PC-9 (cell line): ENCODE measurements around the gene DPY30. TPM values are rescaled to one million over a fixed set of nuclear protein-coding genes. Genes with fewer than 3 reads are reported as not detected.

ENCODE experiments used
- BruUV-seq: library from RNA; stranded (reverse); fragments of 400-500 nt; replicated peaks from 2 replicates; lab custom pipeline; 2021; lab: Mats Ljungman, UMichigan
- CTCF ChIA-PET: fragments of 300-600 bp; sonication (Branson Sonifier 250); formaldehyde crosslinking; loops from one replicate; lab custom pipeline; 2022; ENCODE audit warnings: antibody characterized with exemption; lab: Charles Lee
- POLR2A ChIA-PET: fragments of 300-600 bp; sonication (Branson Sonifier 250); formaldehyde crosslinking; loops from one replicate; lab custom pipeline; 2022; ENCODE audit warnings: antibody characterized with exemption; ENCODE audit not compliant: unreplicated experiment; lab: Charles Lee
- DNase-seq, 2 experiments: peaks; one replicate each; pipeline versions ENCODE4 v3.0.0 to v3.0.0-alpha.2; 2015 to 2022; ENCODE audit warnings: mixed read lengths in 1 of 2
- H2AFZ ChIP-seq: fragments of 200-600 bp; sonication (generic); 2 replicates; pipeline ENCODE4 v1.8.1; 2017; ENCODE audit warnings: antibody characterized with exemption
- H3F3A ChIP-seq: fragments of 200-600 bp; sonication (generic); 2 replicates; pipeline ENCODE4 v1.8.1; 2017; ENCODE audit warnings: antibody characterized with exemption, mild to moderate bottlenecking, low read depth; ENCODE audit not compliant: insufficient read depth
- H3K27ac ChIP-seq: fragments of 200-600 bp; sonication (generic); 2 replicates; pipeline ENCODE4 v1.6.1; 2016; ENCODE audit warnings: mixed run types
- H3K27me3 ChIP-seq: fragments of 200-600 bp; sonication (generic); 2 replicates; pipeline ENCODE4 v1.6.1; 2016; ENCODE audit warnings: low read depth, mixed run types; ENCODE audit not compliant: insufficient read depth
- H3K36me3 ChIP-seq: fragments of 200-600 bp; sonication (generic); 2 replicates; pipeline ENCODE4 v1.6.1; 2016; ENCODE audit warnings: low read depth, mixed run types
- H3K4me1 ChIP-seq: fragments of 200-600 bp; sonication (generic); replicated peaks from 2 replicates; pipeline ENCODE4 v1.6.1; 2016; ENCODE audit warnings: mixed run types; ENCODE audit not compliant: insufficient read depth
- H3K4me2 ChIP-seq: fragments of 200-600 bp; sonication (generic); 2 replicates; pipeline ENCODE4 v1.6.1; 2017; ENCODE audit warnings: mixed run types
- H3K4me3 ChIP-seq: fragments of 200-600 bp; sonication (generic); 2 replicates; pipeline ENCODE4 v1.6.1; 2016; ENCODE audit warnings: mixed run types
- H3K79me2 ChIP-seq: fragments of 200-600 bp; sonication (generic); 2 replicates; pipeline ENCODE4 v1.6.1; 2017; ENCODE audit warnings: low read depth, mixed run types
- H3K9me2 ChIP-seq: fragments of 200-600 bp; sonication (generic); 2 replicates; pipeline ENCODE4 v1.8.1; 2017; ENCODE audit warnings: mild to moderate bottlenecking; ENCODE audit not compliant: insufficient read depth
- H3K9me3 ChIP-seq: fragments of 200-600 bp; sonication (generic); 2 replicates; pipeline ENCODE4 v1.8.1; 2016; ENCODE audit warnings: low read depth; ENCODE audit not compliant: insufficient read depth
- H4K20me1 ChIP-seq: fragments of 200-600 bp; sonication (generic); 2 replicates; pipeline ENCODE4 v1.8.1; 2017; ENCODE audit not compliant: insufficient read depth
- CTCF ChIP-seq: fragments of 200-600 bp; sonication (generic); conservative IDR thresholded peaks from 2 replicates; pipeline ENCODE4 v1.6.1; 2017; ENCODE audit warnings: mixed run types, antibody characterized with exemption, mild to moderate bottlenecking, moderate library complexity
- EZH2 ChIP-seq: fragments of 200-600 bp; sonication (generic); IDR thresholded peaks from 2 replicates; pipeline ENCODE4 v1.8.0; 2017; ENCODE audit warnings: antibody characterized with exemption, low read depth
- intact Hi-C: fragments of 100-400 bp; cut with micrococcal nuclease; formaldehyde crosslinking; loops from one replicate; pipeline ENCODE4 v1.10.0; 2022; ENCODE audit not compliant: unreplicated experiment
- total RNA-seq: library from RNA; stranded (reverse); gene quantifications from 2 replicates; pipeline ENCODE4 v1.2.3, GENCODE V29; 2021

The DPY30 gene
- total RNA-seq, 1 experiment from 2014 or later: 109 TPM

- Histone ChIP-seq H3K4me2 (no peak overlapping the region), H3K27me3 (no peaks in the 10 kb centered on the region), H3K9me2 (no peaks in the 10 kb centered on the region), H3K4me3 (no peak overlapping the region), H3K9me3 (no peaks in the 10 kb centered on the region), H3K27ac (no peak overlapping the region), H4K20me1 (peaks cover 14% of the 10 kb centered on the region; the same call in 1 of the 2 replicates), H2AFZ (no peak overlapping the region), H3F3A (0 out of 2 replicates have a peak, but pooled peaks cover 7% of the 10 kb centered on the region), H3K36me3 (no peaks in the 10 kb centered on the region; the same call in 1 of the 2 replicates), H3K4me1 (peaks cover 7% of the 10 kb centered on the region), H3K79me2 (peaks cover 95% of the 10 kb centered on the region)
- intact Hi-C loops: no loop called here
- no peak for TF ChIP-seq EZH2
- no peak for TF ChIP-seq CTCF
- no peak for DNase-seq
- no TSS peak for BruUV-seq
- POLR2A ChIA-PET: interaction anchor here (0.7 kb wide), 1 partner anchor 103 kb away, joined by 3 read pairs; no protein-coding TSS in a partner anchor
- CTCF ChIA-PET: interaction anchor here (0.6 kb wide), 2 partner anchors 106 to 1582 kb away, joined by 3 to 6 read pairs; no protein-coding TSS in a partner anchor
Measured at GRCh38 chr2:31989946-31990345, 49.7 kb downstream of the DPY30 start.

DNA sequence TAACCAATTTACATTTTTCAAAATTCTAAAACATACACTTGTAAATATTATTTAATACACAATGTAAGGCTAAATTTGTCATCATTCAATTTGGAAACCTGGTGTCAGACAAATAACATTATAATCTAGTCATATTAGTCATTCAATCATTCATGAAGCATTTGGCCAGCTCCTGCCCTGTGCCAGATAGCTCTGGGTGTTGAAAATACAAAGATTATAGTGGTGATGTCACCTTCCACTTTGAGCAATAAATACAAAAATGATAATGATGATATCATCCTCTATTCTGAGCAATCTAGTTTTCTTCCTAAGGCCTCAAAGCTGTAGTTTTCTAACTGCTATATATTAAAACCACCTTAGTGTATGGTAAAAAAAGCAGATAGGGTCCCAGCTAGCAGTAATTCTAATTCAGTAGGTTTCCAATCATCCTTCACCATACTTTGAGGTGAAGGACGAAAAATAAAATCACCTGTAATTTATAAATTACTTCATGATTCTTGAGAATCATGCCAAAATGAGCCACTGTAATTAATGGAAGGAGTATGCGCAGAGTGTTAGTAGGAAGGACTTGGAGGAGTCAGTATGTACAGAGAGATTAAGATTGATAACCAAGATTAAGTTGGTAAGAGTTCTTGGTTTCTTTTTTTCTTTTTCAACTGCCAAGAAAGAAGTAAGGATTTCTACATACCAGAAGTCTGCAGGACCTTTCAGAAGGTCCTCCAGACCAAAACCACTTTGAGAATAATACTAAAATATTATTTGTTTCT, 52.0 kb downstream of the DPY30 start:
- ChIA-PET CTCF (no interaction called here), POLR2A (no interaction called here)
- Histone ChIP-seq H3K9me3 (no peaks in the 10 kb centered on the region), H3K36me3 (no peaks in the 10 kb centered on the region; the same call in none of the 2 replicates), H3K27ac (no peak overlapping the region), H3F3A (no peaks in the 10 kb centered on the region), H4K20me1 (peaks cover 11% of the 10 kb centered on the region; the same call in 1 of the 2 replicates), H3K9me2 (no peaks in the 10 kb centered on the region), H3K4me2 (no peak overlapping the region), H3K27me3 (no peaks in the 10 kb centered on the region), H3K4me1 (peaks cover 7% of the 10 kb centered on the region), H3K4me3 (no peak overlapping the region), H2AFZ (no peak overlapping the region), H3K79me2 (peaks cover 97% of the 10 kb centered on the region)
- no peak for DNase-seq
- TF ChIP-seq CTCF (no peak), EZH2 (no peak)
- BruUV-seq: no TSS peak
- intact Hi-C loops: no loop called here

DNA sequence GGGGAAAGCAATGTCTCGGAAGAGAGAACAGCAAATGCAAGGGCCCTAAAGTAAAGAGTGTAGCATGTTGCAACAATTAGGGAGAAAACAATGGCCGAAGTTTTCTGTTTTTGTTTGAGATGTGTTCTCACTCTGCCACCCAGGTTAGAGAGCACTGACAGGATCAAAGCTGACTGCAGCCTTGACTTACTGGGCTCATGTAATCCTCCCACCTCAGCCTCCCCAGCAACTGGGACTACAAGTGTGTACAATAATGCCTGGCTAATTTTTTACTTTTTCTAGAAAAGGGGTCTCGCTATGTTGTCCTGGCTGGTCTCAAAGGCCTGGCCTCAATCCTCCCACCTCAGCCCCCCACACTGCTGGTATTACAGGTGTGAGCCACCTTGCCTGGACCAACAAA, 52.7 kb downstream of the DPY30 start:
- TF ChIP-seq CTCF (no peak), EZH2 (no peak)
- DNase-seq: no peak
- Histone ChIP-seq H3K27ac (no peak overlapping the region; the same call in 1 of the 2 replicates), H3K4me3 (no peak overlapping the region), H3K79me2 (peaks cover 98% of the 10 kb centered on the region), H3K4me2 (no peak overlapping the region), H3K9me3 (no peaks in the 10 kb centered on the region), H3K9me2 (no peaks in the 10 kb centered on the region), H3K4me1 (peaks cover 2% of the 10 kb centered on the region; the same call in 1 of the 2 replicates), H3K36me3 (no peaks in the 10 kb centered on the region; the same call in none of the 2 replicates), H3K27me3 (no peaks in the 10 kb centered on the region), H4K20me1 (peaks cover 11% of the 10 kb centered on the region; the same call in 1 of the 2 replicates), H3F3A (no peaks in the 10 kb centered on the region), H2AFZ (no peak overlapping the region)
- intact Hi-C loops: no loop called here
- no TSS peak for BruUV-seq
- ChIA-PET POLR2A (no interaction called here), CTCF (no interaction called here)
